ENCODE data around the gene CD8A.
"Not testable (repeated sequence)": the region's sequence is repeated elsewhere in the genome, so short reads cannot be mapped to it uniquely, and the experiment has no call there.

Gene CD8A

DNA sequence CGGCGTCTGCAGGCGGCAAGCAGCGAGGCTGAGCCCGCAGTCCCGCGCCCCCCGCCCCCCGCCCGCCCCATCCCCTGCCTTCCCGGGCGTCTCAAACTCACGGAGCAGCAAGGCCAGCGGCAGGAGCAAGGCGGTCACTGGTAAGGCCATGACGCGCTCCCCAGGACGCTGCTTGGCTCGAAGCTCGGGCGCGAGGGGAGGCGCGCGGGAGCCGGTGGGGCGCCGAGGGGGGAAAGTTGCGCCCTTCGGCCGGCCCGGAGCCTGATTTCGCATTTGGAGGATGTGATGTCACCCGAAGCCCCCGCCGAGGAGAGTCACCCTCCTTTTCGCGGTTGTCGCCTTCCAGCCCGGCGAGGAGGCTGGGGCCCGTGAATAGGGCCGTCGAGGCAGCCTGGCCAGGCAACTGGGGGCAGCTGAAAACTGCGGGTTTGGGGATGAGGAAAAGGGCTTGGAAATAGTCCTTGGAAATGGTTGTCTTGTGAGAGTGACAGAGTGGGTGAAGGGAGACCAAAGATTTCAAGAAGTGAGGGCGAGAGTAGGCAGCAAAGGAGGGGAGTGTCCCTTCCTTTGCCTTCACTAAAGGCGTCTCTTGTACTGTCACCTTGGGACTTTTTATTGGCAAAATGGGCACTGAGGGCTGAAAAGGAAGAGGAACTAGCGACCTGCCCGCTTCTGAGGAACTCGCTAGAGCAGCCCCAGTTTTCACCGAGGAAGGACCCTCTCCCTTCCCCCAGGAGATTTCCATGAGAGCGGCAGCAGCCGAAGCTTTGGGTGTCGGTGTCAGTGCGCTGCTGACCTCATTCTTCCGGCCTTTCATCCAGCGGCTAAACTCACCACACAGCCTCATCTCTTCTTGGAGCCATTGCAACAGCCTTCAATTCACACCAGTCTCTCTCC, at the start of gene CD8A:
CD8A (minus strand) TSS at position 238 of the 897 bp plus-strand sequence; CDS start at position 150, 88 bp downstream.
- no peak for DNase-seq

DNA sequence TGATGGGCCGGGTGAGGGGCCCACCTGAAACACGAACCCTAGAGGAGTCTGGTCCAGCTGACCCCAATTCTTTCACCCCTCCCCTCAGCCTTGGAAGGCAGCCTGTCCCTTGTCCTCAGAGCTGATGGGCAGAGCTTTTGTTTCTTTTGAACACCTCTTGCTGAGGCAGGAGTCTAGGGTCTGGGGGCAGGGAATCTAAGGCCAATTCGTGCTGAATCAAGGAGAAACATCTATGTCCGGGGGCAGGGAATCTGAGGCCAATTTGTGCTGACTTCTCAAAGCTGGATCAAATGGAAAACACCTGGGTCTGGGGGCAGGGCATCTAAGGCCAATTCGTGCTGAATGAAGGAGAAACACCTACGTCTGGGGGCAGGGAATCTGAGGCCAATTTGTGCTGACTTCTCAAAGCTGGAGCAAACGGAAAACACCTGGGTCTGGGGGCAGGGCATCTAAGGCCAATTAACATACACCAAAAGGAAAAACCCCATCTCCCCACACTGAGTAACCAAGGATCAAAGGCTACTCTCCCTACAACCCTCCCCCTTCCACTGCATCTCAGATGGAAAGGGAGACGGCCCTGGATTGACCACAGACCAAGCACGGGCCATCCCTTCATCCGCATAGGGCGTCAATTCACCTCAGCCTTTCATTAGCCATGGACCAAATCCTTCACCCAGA, 49.3 kb upstream of the CD8A start:
- not testable (repeated sequence) for DNase-seq

DNA sequence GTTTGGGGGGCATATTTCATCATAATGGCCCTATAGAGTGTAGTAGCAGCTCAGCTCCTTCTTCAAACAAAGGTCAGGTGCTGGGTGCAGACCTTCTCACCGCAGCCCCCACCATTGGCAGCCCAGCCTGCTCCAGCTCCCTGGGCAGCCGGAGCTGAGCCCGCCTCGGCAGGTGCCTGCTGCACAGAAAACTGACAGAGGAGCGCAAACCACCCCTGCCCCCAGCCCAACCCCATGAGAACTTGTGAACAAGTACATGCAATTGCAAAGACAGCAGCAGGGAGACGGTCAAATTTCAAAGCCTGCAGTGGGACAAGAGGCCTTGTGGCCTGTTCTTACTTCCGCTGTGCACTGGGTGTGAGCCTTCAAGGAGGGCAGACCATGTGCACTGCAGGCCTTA, 48.7 kb upstream of the CD8A start:
- not testable (repeated sequence) for DNase-seq

- DNase-seq = not testable (repeated sequence)
These were observed 47.0 kb upstream of the CD8A start for GRCh38 chr2:86837714-86838113.

DNA sequence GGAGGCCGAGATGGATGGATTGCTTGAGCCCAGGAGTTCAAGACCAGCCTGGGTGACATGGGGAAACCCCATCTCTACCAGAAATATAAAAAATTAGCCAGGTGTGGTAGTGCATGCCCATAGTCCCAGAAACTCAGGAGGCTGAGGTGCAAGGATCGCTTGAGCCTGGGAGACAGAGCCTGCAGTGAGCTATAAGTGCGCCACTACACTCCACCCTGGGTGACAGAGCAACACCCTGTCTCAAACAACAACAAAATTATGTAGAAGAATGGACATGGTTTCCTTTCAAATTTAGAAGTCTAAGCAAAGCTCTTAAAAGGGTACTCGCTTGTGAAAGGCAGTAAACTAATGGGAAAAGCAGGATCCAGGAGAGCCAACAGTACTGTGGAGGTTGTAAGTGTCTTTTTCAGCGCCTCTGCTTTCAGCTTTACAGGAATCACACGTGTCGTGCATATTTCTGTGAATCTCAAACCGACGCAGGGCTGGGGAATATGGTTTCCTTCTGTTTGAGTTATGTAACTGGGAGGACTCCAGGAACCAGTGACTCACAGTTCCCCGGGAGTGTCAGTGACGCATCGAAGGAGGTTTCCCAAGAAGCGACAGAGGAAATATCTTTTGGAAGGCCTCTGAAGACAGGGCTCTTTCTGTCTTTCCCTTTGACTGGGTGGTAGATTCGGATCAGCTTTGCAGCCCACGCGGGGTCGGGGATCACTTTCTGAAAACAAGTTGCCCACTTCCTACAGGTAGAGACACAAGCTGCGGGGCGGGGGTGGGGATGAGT, 46.4 kb upstream of the CD8A start:
- DNase-seq = peak; percentile 77

- not testable (repeated sequence) for DNase-seq
These were observed 44.8 kb upstream of the CD8A start for GRCh38 chr2:86835548-86835889.

DNA sequence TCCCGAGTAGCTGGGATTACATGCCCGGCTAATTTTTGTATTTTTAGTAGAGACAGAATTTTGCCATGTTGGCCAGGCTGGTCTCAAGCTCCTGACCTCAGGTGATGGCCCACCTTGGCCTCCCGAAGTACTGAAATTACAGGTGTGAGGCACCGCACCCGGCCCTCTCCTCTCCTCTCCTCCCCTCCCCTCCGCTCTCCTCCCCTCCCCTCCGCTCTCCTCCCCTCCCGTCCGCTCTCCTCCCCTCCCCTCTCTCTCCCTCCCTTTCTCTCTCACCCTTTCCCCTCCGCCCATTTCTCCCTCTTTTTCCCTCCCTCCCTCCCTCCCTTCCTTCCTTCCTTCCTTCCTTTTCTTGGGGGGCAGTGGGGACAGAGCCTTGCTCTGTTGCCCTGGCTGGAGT, 42.6 kb upstream of the CD8A start:
- DNase-seq = no peak

DNA sequence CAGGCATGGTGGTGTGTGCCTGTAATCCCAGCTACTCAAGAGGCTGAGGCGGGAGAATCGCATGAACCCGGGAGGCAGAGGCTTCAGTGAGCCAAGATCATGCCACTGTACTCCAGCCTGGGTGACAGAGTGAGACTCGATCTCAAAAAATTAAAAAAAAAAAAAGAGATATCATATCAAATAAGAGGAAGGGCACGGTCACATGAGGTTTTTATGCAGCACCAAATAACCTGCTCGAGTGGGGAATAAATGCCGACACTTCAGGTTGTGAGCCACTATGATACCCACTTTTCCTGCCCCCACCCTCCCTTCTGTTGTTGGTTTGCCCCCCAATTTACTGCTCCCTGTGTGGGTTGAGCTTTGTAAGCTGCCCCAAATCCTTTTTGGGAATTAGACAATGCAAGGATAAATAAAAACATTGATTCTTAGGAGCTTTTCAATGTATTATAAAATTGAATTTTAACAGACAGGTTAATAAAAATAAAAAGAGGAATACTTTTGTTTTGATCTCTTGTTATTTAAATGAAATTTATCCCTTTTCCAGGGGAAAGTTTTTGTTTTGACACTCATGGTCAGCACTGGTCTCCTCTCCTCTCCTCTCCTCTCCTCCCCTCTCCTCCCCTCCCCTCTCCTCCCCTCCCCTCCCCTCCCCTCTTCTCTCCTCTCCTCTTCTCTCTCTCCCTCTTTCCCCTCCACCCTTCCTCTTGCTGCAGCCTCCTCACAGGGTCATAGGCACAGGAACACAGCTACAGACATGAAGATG, 41.8 kb upstream of the CD8A start:
- no peak for DNase-seq

DNA sequence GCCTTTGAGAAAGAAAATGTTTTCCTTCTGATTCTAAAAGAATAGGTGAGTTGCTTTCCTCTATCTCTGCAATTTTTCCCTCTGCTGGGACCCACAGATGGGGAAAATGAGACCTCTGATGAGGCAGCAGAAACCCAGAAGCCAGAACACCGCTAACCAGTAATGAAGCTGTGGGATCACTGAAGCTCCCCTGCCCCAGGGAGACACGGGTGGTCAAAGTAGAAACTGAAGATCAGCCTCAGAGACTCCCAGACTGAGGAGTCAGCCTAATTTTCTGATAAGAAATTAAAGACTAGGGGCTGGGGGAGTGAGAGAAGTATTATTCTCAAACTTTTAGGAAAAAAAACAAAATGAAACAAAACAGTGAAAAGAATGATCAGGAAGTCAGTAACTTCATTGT, 40.8 kb upstream of the CD8A start:
- DNase-seq = no peak

DNA sequence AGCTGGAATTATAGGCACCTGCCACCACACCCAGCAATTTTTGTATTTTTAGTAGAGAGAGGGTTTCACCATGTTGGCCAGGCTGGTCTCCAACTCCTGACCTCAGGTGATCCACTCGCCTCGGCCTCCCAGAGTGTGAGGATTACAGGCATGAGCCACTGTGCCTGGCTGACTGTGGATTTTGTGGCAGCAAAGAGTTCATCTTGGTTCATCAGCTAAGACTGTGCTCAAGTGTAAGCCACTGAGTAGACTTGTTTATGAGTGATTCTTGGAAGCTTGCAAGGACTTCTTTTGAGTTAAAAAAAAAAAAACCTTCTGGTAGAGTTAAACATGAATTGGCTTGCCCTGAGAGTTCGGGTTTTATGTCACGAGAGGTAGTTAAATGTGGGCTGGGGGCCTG, 36.2 kb upstream of the CD8A start:
- no peak for DNase-seq

DNA sequence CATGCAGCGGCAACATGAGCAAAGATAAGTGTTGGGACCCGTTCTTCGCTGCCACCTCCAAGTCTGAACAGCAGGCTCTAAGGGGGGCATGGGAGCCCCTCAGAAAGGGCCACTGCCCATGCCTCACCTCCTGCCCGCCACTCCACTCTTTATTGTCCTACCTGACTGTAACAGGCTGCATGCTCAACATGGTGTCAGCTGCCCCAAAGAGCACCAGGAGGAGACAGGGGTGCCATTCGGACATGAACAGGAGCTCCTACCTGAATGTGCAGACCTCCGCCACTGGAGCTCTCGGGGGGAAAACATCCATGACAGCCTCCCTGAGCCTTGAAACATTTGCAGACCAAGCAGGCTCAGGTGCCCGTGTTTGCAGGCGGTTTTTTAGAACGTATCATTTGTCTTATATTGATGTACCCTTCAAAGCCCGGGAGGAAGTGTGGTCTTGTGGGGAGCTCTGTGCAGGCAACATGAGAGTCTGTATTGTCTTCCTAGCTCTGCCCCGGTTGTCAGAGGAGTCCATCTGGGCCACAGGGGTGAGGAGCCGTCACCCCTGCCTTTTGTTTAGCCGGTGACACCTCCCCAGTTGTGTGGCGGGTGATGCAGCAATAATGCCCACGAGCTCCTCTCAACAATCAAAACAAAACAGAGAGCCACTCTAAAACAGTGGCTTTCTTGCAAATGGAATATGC, 35.1 kb upstream of the CD8A start:
- DNase-seq = no peak

- no peak for DNase-seq
These were observed 34.5 kb upstream of the CD8A start for GRCh38 chr2:86825036-86825692.

DNA sequence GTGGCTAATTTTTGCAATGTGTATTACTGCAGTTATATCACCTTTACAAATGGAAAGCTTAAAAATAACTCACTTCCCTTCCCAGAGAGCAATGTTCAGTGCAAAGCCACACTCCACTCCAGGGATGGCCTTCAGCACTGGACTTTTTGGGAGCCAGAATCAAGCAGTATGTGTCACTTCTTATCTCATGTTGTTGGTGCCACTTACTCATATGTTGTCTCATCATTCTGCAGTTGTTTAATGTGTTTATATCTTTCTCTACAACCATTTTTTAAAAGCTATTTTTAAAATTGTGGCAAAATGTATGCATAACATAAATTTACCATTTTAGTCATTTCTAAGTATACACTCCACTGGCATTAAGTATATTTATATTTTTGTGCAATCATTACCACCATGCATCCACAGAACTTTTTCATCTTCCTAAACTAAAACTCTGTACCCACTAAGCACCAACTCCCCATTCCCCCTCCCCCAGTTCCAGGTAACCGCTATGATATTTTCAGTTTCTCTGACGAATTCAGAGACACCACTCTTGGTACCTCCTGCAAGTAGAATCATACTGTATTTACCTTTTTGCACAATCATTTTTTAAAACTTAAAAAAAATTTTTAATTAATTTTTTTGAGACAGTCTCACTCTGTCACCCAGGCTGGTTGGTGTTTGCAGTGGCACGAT, 32.1 kb upstream of the CD8A start:
- no peak for DNase-seq

- no peak for DNase-seq
These were observed 31.1 kb upstream of the CD8A start for GRCh38 chr2:86821842-86822241.

GRCh38 chr2:86821306-86821705, 30.6 kb upstream of the CD8A start:
- DNase-seq = no peak

DNA sequence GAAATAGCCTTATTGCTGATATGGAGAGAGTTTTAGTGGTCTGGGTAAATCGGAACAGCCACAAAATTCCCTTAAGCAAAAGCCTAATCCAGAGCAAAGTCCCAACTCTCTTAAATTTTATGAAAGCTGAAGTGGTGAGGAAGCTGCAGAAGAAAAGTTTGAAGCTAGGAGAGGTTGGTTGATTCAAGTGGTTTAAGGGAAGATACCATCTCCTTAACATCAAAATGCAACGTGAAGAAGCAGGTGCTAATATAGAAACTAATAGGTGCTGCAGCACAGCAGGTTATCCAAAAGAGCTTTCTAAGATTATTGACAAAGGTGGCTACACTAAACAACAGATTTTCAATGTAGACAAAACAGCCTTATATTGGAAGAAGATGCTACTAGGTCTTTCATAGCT, 28.2 kb upstream of the CD8A start:
- no peak for DNase-seq

DNA sequence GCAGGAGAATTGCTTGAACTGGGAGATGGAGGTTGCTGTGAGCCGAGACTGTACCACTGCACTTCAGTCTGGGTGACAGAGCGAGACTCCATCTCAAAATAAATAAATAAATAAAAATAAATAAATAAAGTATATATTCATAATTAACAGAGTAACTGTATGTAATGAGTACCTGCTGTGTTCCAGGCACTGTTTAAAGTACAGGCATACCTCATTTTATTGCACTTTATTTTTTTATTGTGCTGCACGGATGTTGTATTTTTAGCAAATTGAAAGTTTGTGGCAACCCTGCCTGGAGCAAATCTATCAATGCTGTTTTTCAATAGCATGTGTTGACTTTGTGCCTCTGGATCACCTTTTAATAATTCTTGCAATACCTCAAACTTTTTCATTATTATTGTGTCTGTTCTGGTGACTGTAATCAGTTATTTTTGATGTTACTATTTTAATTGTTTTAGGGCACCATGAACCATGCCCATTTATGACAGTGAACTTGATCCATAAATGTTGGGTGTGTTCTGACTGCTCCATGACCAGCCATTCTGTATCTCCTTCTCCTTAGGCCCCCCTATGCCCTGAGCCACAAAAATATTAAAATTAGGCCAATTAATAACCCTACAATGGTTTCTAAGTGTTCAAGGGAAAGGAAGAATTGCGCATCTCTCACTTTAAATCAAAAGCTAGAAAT, 27.5 kb upstream of the CD8A start:
- DNase-seq = no peak

DNA sequence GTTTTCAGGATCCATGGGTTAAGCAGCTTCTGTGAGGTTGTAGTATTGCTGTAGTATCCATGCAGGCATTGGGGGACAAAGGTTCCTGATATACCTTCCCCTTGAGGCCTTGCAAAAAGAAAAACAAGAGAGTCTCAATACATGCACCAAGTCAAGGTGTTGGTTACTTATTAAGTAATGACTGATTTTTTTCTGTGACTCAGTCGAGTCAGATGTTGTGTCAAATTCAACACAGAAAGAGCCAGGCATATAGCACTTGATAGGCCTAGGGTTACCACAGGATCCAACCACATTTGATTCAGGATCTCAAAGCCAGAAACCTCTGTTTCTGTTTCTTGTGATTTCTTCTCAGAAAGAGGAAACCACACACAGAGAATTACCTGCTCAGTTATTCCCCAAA, 24.9 kb upstream of the CD8A start:
- no peak for DNase-seq

GRCh38 chr2:86809481-86810121, 18.9 kb upstream of the CD8A start:
- no peak for DNase-seq

All from left hindlimb (tissue), 1 donor.